Body of pancreas (tissue), 4 donors: ENCODE measurements around the gene PLEKHG2. TPM values are rescaled to one million over a fixed set of nuclear protein-coding genes. Genes with fewer than 3 reads are reported as not detected.

ENCODE experiments used
- ATAC-seq: fragments of 150-250 bp; one replicate; pipeline ENCODE4 v1.9.1; 2016
- DNase-seq, 4 donors: peaks; one replicate each; pipeline ENCODE4 v3.0.0-alpha.2; 2019
- H3K27ac ChIP-seq, 4 donors: fragments of 200-600 bp; sonication (generic); 1 replicate in 3 of 4; 2 replicates in 1 of 4; pipeline versions ENCODE4 v1.5.1 to v1.6.1; 2016 to 2019; ENCODE audit warnings: mild to moderate bottlenecking in 1 of 4, mixed read lengths in 1 of 4, moderate library complexity in 1 of 4
- H3K27me3 ChIP-seq, 2 donors: fragments of 200-600 bp; sonication (generic); one replicate each; pipeline ENCODE4 v1.6.0; 2016; ENCODE audit warnings: mild to moderate bottlenecking in 1 of 2
- H3K36me3 ChIP-seq, 2 donors: fragments of 200-600 bp; sonication (generic); replicated peaks in 1 of 2; 2 replicates each; pipeline ENCODE4 v1.5.1; 2016; ENCODE audit warnings: low read depth in 2 of 2; ENCODE audit not compliant: insufficient read depth in 1 of 2
- H3K4me1 ChIP-seq: fragments of 200-600 bp; sonication (generic); one replicate; pipeline ENCODE4 v1.6.0; 2016
- H3K4me3 ChIP-seq, 2 donors: fragments of 200-600 bp; sonication (generic); 1 replicate in 1 of 2; 2 replicates in 1 of 2; pipeline ENCODE4 v1.5.1; 2016 to 2019
- H3K9me3 ChIP-seq, 3 donors: fragments of 200-600 bp; sonication (generic); 1 replicate in 2 of 3; 2 replicates in 1 of 3; pipeline ENCODE4 v1.5.1; 2016
- POLR2A ChIP-seq, 3 donors: fragments of 450-650 bp; IDR thresholded peaks; one replicate each; pipeline ENCODE4 v1.6.1; 2016; ENCODE audit warnings: antibody characterized with exemption in 3 of 3, mild to moderate bottlenecking in 2 of 3
- WGBS, 2 donors: methylation state at CpG; one replicate each; pipeline ENCODE4 v1.1.5; 2017; 5-methylcytosine and 5-hydroxymethylcytosine counted together
- intact Hi-C: fragments of 100-400 bp; cut with DNase I; formaldehyde crosslinking; loops from one replicate; pipeline ENCODE4 v1.15.1; 2023
- total RNA-seq, 2 donors: library from RNA; depleted of rRNA; stranded (reverse); fragments of >200 nt; gene quantifications; one replicate each; pipeline ENCODE4 v1.1.0, GENCODE V29; 2016
- TF ChIP-seq, protein P1 (sequence below), 7 experiments: fragments of 450-650 bp in 4 of 7; fragments of 200-600 bp in 3 of 7; sonication (generic) in 3 of 7; IDR thresholded peaks; one replicate each; pipeline ENCODE4 v1.5.1; 2016 to 2019; ENCODE audit warnings: antibody characterized with exemption in 7 of 7

PLEKHG2 gene
- total RNA-seq, 2 donors from 2014 or later = 6.7 to 13.2 TPM

GRCh38 chr19:39467941-39468340 is 55.5 kb downstream of the PLEKHG2 start:
- H3K9me3 ChIP-seq = no peaks in the 10 kb centered on the region
- ATAC-seq (no peak), DNase-seq (no peak)
- TF ChIP-seq POLR2A (IDR thresholded peaks at IDR 0.05) = no peak
- TF ChIP-seq, protein P1, sequence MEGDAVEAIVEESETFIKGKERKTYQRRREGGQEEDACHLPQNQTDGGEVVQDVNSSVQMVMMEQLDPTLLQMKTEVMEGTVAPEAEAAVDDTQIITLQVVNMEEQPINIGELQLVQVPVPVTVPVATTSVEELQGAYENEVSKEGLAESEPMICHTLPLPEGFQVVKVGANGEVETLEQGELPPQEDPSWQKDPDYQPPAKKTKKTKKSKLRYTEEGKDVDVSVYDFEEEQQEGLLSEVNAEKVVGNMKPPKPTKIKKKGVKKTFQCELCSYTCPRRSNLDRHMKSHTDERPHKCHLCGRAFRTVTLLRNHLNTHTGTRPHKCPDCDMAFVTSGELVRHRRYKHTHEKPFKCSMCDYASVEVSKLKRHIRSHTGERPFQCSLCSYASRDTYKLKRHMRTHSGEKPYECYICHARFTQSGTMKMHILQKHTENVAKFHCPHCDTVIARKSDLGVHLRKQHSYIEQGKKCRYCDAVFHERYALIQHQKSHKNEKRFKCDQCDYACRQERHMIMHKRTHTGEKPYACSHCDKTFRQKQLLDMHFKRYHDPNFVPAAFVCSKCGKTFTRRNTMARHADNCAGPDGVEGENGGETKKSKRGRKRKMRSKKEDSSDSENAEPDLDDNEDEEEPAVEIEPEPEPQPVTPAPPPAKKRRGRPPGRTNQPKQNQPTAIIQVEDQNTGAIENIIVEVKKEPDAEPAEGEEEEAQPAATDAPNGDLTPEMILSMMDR (IDR thresholded peaks at IDR 0.05) = no peak
- intact Hi-C loops = no loop called here
- no peak overlapping the region for H3K27ac ChIP-seq
- H3K4me3 ChIP-seq = no peak overlapping the region
- no peaks in the 10 kb centered on the region for H3K27me3 ChIP-seq
- no peaks in the 10 kb centered on the region for H3K4me1 ChIP-seq
- H3K36me3 ChIP-seq = peaks cover 29 to 78% of the 10 kb centered on the region in 2 donors
- 95% methylated on average over 7 of the region's 7 CpGs; no CpG with 5 or more reads in 1 of the 2 donors for WGBS, 2 donors

DNA sequence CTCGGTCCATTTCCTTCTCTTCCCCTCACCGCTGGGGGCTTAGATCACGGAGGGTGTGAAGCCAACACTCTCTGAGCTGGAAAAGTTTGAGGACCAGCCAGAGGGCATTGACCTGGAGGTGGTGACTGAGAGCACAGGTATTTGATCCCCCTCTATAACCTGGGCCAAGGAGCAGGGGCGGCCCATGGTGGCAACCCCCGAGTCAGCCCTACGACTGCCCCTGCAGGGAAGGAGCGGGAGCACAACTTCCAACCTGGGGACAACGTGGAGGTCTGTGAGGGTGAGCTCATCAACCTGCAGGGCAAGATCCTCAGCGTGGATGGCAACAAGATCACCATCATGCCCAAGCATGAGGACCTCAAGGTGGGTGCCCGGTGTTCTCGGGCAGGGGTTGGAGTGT is 56.6 kb downstream of the PLEKHG2 start:
- Histone ChIP-seq H3K4me3 (no peak overlapping the region), H3K27me3 (no peaks in the 10 kb centered on the region), H3K9me3 (no peaks in the 10 kb centered on the region), H3K36me3 (peaks cover 29 to 85% of the 10 kb centered on the region in 2 donors), H3K27ac (no peak overlapping the region), H3K4me1 (no peaks in the 10 kb centered on the region)
- DNase-seq (no peak), ATAC-seq (no peak)
- TF ChIP-seq, protein P1 (IDR thresholded peaks at IDR 0.05) = no peak
- no peak for TF ChIP-seq POLR2A (IDR thresholded peaks at IDR 0.05)
- WGBS, 2 donors = 80 to 85% methylated on average over 7 to 9 of the region's 11 CpGs
- intact Hi-C loops = no loop called here

DNA sequence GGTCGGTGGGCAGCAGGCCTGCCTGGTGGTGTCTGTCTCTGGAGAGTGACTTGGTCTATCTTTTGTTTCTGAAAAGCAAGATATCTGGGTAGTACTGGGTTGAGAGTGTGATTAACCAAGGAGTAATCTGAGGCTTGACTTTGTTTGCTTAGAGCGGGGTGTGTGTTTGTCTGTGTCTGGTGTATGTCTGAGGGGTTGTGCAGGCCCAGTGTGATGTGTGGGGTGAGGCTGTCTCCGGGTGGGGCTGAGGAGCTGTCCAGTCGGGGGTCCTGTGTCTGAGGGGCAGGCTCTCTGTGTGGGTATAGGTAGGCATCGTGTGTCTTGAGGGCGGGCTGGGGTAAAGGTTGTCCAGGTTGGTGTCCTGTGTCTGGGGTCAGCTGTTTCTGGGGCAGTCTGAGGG is 57.1 kb downstream of the PLEKHG2 start:
- DNase-seq = no peak
- TF ChIP-seq POLR2A (IDR thresholded peaks at IDR 0.05) = no peak
- TF ChIP-seq, protein P1 (IDR thresholded peaks at IDR 0.05) = no peak
- Histone ChIP-seq H3K4me3 (no peak overlapping the region), H3K27me3 (no peaks in the 10 kb centered on the region), H3K36me3 (peaks cover 35 to 86% of the 10 kb centered on the region in 2 donors), H3K4me1 (no peaks in the 10 kb centered on the region), H3K9me3 (no peaks in the 10 kb centered on the region), H3K27ac (no peak overlapping the region)
- ATAC-seq = no peak
- intact Hi-C loops = no loop called here
- 72 to 91% methylated on average over 6 of the region's 6 CpGs for WGBS, 2 donors

GRCh38 chr19:39470724-39471339 is 58.4 kb downstream of the PLEKHG2 start:
- Histone ChIP-seq H3K27ac (no peak overlapping the region), H3K36me3 (peaks cover 27 to 77% of the 10 kb centered on the region in 2 donors), H3K9me3 (no peaks in the 10 kb centered on the region), H3K27me3 (no peaks in the 10 kb centered on the region), H3K4me3 (no peak overlapping the region), H3K4me1 (no peaks in the 10 kb centered on the region)
- 73 to 89% methylated on average over 6 to 7 of the region's 7 CpGs for WGBS, 2 donors
- ATAC-seq = no peak
- no peak for DNase-seq
- intact Hi-C loops = loop anchor here (10.0 kb wide), 1 partner anchor 64 kb away; the partner anchor contains the start of gene EID2B
- TF ChIP-seq POLR2A (IDR thresholded peaks at IDR 0.05) = no peak
- TF ChIP-seq, protein P1 (IDR thresholded peaks at IDR 0.05) = no peak
